GM19397 (cell line): Measurements from ENCODE around the gene RENBP.
A peak's percentile ranks its signal among the peaks of the same experiment; 100 is the strongest.

ENCODE experiments used
- ATAC-seq: cut with Tn5 transposase; IDR thresholded peaks from one replicate; pipeline ENCODE4 v1.9.1; 2021; ENCODE audit warnings: mild to moderate bottlenecking, moderate library complexity; ENCODE audit not compliant: unreplicated experiment

RENBP gene

GRCh38 chrX:153934762-153935325 lies 9.6 kb downstream of the RENBP start, which contains the start of gene NAA10:
Gene NAA10 (minus strand): TSS chrX:153935037. CDS start chrX:153934904, 133 bp downstream.
- ATAC-seq = peak; percentile 81

DNA sequence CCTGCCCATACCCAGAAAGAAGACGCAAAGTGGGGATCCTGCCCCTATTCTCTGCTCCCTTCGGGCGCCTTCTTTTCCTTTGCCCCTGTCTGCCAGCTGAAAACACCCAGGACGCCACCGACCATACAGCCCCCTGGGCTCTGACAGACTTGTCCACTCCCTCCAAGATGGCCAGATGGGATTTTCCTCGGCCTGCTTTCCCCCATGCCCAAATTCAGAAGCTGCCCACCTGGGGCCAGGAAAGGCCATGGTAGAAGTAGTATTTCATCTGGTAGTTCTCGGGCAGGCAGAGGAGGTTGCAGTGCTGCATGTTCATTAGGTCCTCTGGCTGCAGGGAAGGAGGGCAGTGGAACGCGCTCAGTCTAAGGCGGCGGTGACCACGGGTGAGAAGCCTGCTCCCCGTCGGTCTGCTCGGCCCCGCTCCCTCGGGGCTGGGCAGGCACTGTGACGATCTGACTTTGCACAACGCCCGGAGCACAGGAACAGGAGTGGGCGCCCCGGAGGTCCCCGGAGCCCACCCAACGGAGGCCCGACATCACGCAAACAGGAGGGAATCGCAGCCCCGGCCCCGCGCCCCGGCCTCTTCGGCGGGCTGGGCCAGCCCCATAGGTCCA lies 10.2 kb downstream of the RENBP start:
- ATAC-seq = peak; percentile 15

DNA sequence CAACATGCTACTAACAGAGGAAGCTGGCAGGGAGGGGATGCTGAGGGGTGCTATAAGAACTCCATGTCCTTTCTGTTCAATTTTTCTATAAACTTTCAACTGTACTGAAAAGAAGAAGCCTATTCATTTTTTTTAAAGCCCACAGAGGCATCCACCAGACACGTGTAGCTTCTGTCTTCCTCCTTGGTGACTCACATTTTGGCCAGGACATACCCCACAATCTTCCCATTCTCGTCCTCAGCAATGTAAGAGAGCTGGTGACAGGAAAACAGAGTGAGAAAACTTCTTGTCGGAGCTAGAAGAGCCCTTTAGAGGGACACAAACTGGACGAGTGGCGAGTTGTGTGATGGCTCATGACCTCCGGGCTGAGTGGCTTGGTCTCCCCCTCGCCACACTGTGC lies 10.7 kb downstream of the RENBP start:
- ATAC-seq = no peak

DNA sequence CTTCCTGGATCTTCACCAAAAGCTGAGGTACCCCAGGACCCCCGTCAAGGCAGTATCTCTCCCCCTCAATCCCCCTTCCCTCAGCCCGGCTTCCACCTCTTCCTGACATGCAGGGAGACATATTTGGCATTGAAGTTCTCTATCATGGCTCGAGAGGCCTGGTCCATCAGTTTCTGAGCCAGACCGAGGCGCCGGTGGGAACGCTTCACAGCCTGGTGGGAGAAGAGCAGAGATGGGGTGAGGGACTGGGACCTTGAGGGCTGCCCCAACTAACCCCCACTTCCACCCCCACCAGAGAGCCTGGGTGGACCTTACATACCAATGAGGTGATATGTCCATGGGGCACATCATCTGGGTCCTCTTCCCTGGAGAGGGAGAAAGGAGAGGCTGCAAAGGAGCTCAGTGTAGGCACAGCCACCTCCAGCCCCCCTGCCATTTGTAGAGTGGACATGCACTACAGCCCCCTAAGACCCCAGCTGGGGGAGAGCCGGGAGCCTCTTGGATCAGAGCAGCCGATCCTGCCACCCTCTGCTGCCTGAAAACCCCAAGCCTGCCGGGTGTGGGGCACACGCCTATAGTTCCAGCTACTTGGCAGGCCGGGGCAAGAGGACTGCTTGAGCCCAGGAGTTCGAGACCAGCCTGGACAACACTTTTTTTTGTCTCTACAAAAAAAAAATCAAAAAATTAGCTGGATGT lies 12.1 kb downstream of the RENBP start:
- no peak for ATAC-seq

GRCh38 chrX:153931748-153932147 lies 12.7 kb downstream of the RENBP start:
- ATAC-seq = no peak

DNA sequence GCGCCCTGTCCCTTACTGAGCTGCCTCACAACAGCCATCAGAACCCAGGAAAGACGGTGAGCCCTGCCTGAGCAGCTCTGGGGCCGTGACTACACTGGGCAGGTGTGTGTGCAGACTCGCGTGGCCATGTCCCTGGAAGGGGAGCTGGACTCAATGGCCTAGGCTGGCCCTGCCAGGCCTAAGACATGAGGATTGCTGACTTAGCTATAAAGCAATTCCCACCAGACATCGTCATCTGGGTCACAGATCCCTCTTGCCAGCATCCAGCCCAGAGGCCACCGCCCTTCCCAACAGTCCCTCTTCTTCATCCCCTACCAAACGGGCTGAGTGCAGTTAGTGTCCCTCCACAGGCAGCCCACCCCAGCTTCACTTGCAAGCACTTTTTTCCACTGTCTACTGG lies 13.3 kb downstream of the RENBP start:
- ATAC-seq = no peak

DNA sequence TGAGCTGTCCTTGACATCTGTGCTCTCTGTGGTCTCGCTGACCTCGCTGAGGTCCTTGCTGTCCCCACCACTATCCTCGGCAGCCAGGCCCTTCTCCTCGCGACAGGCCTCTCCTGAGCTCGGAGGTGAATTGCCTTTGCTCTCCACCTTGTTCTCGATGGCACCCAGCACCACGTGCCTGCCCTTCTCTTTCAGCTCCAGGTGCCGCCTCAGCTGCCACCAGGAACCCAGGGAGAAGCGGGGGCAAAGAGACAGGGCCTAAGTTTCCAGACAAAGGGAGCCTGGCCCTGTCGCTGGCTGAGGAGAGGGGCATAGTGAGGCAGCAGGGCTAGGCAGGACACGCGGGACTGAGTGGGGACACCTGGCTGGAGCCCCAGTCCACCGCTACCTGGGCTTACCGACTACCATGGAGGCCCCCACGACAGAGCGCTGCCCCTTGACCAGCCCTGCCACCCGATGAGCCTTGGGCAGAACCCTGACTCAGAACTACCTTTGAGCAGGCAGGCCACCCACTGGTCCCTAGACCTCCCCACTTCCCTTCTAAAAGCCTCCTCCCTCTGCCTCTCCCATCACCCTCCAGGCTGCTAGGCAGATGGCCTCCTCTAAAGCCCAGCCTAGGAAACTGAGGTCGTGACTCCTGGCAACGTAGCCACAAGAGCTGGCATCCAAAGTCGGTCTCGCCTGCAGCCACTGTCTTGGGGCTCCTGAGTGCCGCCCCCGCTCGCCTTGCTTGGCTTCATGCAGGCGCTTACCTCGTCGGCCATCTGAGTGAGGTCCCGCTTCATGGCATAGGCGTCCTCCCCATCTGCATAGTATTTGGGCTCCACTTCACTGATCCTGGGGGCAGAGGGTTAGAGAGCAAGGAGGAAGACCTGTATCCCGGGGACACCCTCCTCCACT lies 14.2 kb downstream of the RENBP start:
- no peak for ATAC-seq

GRCh38 chrX:153929576-153929975 lies 14.9 kb downstream of the RENBP start:
- no peak for ATAC-seq

DNA sequence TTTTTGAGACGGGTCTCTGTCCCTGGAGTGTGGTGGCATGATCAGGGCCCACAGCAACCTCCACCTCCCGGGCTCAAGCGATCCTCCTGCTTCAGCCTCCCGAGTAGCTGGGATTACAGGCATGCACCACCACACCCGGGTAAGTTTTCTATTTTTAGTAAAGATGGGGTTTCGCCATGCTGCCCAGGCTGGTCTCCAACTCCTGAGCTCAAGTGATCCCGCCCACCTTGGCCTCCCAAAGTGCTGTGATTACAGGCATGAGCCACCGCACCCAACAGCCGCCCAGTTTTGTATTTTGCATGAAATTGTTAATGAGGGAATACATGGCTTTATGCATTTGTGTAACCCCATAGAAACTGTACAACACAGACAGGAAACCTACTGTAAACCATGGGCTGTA lies 15.6 kb downstream of the RENBP start:
- no peak for ATAC-seq

DNA sequence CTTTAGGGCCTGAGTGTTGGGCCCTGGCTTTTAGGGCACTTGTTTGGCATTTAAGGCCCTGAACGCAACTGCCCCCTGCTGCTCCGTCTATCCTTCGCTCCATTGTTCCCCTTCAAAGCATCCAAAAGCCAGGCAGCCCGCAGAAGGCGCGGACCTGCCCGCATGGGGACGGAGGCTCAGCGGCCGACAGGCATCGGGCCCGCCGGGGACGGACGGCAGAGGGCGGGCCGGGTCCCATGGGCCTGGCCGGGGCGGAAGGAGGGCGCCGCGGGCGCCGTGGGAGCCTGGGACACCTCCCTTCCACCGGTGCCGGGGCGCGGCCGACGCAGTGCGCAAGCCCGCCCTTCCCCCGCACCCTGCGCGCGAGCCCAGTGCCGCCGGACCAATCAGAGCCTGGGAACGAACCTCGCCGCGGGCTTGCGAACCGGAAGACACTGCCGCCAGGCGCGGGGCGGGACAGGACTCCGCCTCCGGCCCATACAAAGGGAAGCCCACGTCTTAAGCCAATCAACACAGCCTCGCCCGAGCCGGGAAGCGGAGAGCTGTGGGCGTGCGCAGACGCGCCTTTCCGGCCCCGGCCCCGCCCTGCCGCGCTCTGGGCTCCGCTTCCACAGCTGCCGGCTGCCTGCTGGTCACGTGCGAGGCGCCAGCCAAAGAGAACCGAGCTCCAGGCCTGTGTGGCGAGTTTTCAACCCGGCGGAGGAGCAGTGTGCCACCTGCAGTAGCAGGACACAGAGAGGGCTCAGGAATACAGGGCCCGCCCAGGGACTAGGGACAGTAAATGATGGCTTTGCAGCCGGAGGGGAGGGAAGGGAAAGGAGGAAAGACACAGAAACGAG lies 16.3 kb downstream of the RENBP start:
- ATAC-seq = peak; percentile 71

DNA sequence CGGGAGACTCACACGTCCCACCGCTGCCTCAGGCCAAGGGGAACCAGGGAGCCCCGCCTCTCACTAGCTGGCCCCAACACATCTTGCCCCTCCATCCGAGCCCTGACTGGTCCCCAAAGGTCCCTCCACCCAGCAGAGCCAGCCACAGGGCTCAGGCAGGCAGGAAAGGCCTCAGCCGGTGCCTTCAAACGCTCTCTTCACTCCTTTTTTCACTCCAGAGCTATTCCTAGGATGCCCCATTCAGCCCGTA lies 16.8 kb downstream of the RENBP start:
- no peak for ATAC-seq

GRCh38 chrX:153926858-153927671 lies 17.4 kb downstream of the RENBP start:
- peak; percentile 39 for ATAC-seq

- no peak for ATAC-seq
Observed at GRCh38 chrX:153926552-153926857, 17.9 kb downstream of the RENBP start.

- ATAC-seq = no peak
Observed at GRCh38 chrX:153925739-153926551, 18.5 kb downstream of the RENBP start, which contains the start of gene ARHGAP4. Gene ARHGAP4 (minus strand): TSS chrX:153926264. CDS start chrX:153926202, 62 bp downstream.

DNA sequence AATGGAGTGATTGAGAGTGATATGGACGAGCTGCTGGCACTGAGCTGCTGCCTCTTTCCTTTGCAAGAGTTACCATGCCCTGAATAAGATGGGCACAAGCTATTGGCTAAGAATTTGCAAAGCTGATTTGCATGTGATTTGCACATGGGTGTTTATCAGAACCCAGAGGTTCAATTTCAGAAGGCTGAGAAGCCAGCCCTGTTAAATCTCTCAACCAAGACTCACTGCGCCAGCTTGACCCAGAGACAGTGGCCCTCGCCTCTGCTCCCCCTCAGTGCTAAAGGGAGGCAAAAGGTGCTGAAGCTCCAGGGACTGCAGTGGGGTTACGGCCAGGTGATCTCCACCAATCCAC lies 19.1 kb downstream of the RENBP start:
- ATAC-seq = no peak

DNA sequence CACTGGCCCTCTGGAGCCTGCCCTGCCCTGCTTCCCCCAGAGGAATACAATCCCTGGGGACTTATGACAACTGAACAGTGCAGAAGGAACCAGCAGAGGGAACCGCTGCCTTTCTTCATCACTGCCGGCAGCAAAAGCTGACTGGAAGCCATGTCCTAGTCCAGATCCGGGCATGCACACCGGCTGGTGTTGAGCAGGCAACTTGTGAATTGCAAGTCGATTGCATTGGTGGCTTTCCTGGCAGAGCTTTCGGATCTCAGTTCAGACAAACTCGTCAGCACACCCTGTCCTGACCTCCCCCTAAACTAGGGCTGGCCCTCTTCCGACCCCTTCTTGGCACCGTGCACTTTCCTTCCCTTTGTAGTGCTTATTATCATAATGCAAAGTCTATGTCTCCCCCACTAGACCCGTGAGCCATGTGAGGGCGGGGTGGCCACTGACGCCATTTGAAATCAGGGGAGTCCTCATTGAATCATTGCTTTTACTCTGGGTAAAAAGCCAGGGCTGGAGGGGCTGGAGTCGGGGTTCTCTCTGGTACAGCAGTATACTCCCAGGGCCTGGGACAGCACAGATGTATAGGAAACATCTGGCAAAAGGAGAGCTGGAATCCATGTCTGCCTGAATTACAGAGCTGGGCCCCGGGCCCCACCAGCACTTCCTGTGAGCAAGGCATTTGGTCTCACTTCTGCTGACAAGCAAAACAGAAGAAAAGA lies 20.1 kb downstream of the RENBP start:
- no peak for ATAC-seq

DNA sequence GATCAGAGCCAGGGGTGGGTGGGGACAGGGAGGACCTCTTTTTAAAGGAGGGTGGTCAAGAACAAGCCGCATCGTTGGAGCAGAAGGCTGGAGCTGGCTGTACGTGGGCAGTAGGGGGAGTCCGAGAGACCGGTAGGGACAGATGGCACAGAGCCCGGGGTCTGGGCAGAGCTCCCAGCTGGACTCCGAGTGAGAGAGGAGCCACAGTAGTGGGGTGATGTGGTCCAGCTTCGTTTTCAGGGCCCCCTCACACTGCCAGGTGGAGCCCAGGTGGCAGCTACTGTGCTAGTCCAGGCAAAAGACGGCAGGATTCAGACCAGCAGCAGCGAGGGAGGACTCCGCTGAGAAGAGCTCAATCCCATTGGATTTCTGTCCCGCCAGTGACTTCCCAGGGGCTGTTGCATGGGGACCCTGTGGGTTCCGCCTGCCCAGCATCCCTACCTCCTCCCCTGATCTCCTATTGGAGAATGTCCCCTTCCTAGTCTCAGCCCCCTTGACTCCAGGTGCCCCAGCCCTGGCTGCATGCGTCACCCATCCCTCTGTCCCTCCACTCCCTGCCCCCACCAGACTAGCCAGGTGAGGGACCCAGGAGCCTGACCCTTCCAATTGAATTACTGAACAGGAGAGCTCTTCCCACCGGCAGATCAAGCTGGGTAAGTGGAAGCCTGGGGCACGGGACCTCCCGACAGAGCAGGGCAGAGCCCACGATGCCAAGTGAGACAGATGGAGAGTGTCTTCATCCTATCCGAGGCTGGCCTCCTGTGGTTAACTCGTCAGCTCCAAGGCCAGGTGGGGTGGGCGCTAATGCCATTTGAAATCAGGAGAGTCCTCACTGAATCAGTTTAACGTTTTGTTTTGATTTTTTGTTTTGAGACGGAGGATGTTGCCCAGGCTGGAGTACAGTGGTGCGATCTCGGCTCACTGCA lies 21.2 kb downstream of the RENBP start:
- ATAC-seq = no peak
